GM23248 (cell line): ENCODE results near the gene SRRM4.

Experiments
- EZH2 ChIP-seq: fragments of 200-600 bp; sonication (generic); IDR thresholded peaks from 2 replicates; pipeline ENCODE4 v1.6.1; 2018; ENCODE audit warnings: antibody characterized with exemption, mild to moderate bottlenecking; ENCODE audit not compliant: insufficient read depth, poor library complexity, severe bottlenecking
- EZH2phosphoT487 ChIP-seq: fragments of 200-600 bp; sonication (generic); IDR thresholded peaks from 2 replicates; pipeline ENCODE4 v1.6.1; 2018; ENCODE audit warnings: antibody characterized with exemption, moderate library complexity, mild to moderate bottlenecking, low read depth; ENCODE audit not compliant: insufficient read depth

DNA sequence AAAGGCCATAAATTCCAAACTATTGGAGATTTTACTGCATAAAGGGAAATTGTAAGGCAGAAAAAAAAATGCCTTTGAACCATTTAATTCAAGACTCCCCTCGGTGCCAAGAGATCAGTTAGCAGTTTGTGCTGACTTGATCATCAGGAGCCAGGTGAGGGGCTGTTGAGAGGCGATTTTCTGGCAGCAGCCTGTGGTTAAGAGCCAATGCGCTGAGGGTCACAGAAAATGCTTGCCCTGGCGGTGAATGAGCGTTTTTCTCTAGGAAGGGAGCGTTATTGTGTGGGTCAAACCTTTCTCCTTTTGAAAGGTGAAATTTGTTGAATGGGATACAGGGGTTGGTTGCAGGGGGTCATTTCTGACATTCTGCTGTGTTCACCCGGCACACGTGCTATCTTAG, 4.7 kb downstream of the SRRM4 start:
- TF ChIP-seq EZH2 (no peak), EZH2phosphoT487 (no peak)
